ENCODE data around the gene HSD17B12.

GRCh38 chr11:43646767-43647166, 33.8 kb upstream of the HSD17B12 start:
- TF ChIP-seq CTCF (conservative IDR thresholded peaks at IDR 0.05) (no peak), ZFX (IDR thresholded peaks at IDR 0.05) (no peak)

All from C4-2B (cell line).